Fibroblast of pulmonary artery (primary cell): ENCODE data around the gene ELOVL3.
"Not testable (repeated sequence)": the region's sequence is repeated elsewhere in the genome, so short reads cannot be mapped to it uniquely, and the experiment has no call there.

Experiments used
- DNase-seq: peaks from one replicate; pipeline ENCODE4 v3.0.0-alpha.2; 2010; ENCODE audit warnings: low read depth
- H3K4me3 ChIP-seq: replicated peaks from 2 replicates; pipeline ENCODE4 v1.5.1; 2011; ENCODE audit warnings: low read depth, mild to moderate bottlenecking, control low read depth, low read length, moderate library complexity
- CTCF ChIP-seq: IDR thresholded peaks from 2 replicates; pipeline ENCODE4 v1.5.1; 2011; ENCODE audit warnings: mild to moderate bottlenecking, control low read depth, low read length, inconsistent platforms; ENCODE audit errors: missing control alignments

ELOVL3 gene

GRCh38 chr10:102208311-102209035, 17.6 kb upstream of the ELOVL3 start:
- TF ChIP-seq CTCF = no peak
- H3K4me3 ChIP-seq = no peak overlapping the region
- DNase-seq = peak; percentile 44

- H3K4me3 ChIP-seq = no peak overlapping the region
- no peak for DNase-seq
- no peak for TF ChIP-seq CTCF
These were observed 14.3 kb upstream of the ELOVL3 start for GRCh38 chr10:102211615-102212299.

- H3K4me3 ChIP-seq, DNase-seq: not testable (repeated sequence)
These were observed 12.5 kb upstream of the ELOVL3 start for GRCh38 chr10:102213599-102213998.

GRCh38 chr10:102219370-102219769, 6.7 kb upstream of the ELOVL3 start:
- no peak for TF ChIP-seq CTCF
- H3K4me3 ChIP-seq = no peak overlapping the region
- no peak for DNase-seq

- DNase-seq = no peak
- no peak overlapping the region for H3K4me3 ChIP-seq
- no peak for TF ChIP-seq CTCF
These were observed 5.5 kb upstream of the ELOVL3 start for GRCh38 chr10:102220612-102221011.

GRCh38 chr10:102222797-102223196, 3.3 kb upstream of the ELOVL3 start:
- no peak for TF ChIP-seq CTCF
- DNase-seq = no peak
- no peak overlapping the region for H3K4me3 ChIP-seq

- no peak for TF ChIP-seq CTCF
- H3K4me3 ChIP-seq = peak overlapping the region; percentile 1
- DNase-seq = no peak
These were observed 407 bp downstream of the ELOVL3 start for GRCh38 chr10:102226542-102226870.
